HG03558 (cell line): ENCODE data around the gene IL15RA.
"Not testable (repeated sequence)": the region's sequence is repeated elsewhere in the genome, so short reads cannot be mapped to it uniquely, and the experiment has no call there.

ENCODE experiments used
- ATAC-seq: cut with Tn5 transposase; IDR thresholded peaks from one replicate; pipeline ENCODE4 v1.9.1; 2021; ENCODE audit warnings: moderate number of reproducible peaks; ENCODE audit not compliant: unreplicated experiment; ENCODE audit errors: extremely low read depth

IL15RA gene

GRCh38 chr10:5935628-5936027, 41.7 kb downstream of the IL15RA start:
- ATAC-seq = no peak

DNA sequence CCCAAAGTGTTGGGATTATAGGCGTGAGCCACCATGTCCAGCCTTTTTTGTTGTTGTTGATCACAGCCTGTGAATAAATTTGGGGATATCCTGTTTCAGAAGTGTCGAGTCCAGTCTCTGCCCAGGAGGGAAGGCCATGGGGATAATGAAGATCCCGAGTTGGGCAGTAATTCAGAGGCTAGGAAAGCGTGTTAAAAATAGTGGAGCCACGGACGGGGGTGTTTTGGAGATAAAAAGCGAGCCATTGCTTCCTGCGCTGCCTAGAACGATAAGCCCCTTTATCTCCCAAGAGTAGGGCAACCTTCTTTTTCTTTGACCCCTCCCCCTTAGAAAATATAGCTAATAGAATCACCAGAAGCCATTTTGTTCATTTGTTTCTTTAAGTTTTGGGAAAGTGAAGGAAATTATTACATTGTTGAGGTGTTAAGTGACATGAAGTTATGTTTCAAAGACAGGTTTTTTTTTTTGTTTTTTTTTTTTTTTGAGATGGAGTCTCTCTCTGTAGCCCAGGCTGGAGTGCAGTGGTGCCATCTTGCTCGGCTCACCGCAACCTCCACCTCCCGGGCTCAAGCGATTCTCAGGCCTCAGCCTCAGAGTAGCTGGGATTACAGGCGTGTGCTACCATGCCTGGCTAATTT, 43.3 kb downstream of the IL15RA start:
- ATAC-seq = no peak

- ATAC-seq = no peak
Measured at GRCh38 chr10:5932345-5932744, 45.0 kb downstream of the IL15RA start.

GRCh38 chr10:5930272-5930671, 47.1 kb downstream of the IL15RA start:
- no peak for ATAC-seq

DNA sequence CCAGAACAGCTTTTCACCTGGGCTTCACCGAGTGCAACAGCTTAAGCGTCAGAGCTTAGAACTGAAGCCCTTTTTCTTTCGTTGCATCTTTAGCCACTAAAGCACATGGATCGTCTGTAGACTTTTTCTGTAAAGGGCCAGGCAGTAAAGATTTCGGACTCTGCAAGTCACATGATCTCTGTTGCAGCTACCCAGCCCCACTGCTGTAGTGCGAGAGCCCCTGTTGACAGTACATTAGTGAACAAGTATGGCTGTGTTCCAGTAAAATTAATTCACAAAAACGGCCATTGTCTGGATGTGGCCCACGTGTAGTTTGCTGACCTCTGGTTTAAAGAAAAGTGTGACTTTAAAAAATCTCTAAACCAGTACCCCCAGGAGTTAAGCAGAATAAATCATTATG, 47.9 kb downstream of the IL15RA start:
- ATAC-seq = no peak

GRCh38 chr10:5927306-5927705, 50.0 kb downstream of the IL15RA start:
- ATAC-seq = no peak

DNA sequence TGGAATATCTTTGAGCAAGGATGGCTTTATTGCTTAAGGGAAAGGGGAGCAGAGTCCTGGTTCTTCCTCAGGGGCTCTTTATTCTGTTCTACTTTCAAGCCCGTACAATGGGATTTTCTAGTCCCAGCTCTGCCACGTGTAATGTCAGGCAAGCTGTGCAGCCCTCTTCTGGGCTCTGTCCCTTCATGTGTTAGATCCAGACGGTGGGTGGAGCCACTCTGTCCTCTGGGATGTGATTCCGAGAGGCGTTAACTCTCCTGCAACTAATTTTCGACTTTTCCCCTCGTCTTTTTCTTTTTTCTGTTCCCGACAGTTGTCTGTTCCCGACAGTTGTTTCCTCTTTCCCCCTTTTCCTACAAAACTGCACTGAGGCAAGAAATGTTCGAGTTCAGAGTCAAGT, 52.5 kb downstream of the IL15RA start:
- ATAC-seq = no peak

GRCh38 chr10:5921746-5922145, 55.6 kb downstream of the IL15RA start:
- no peak for ATAC-seq

- no peak for ATAC-seq
Measured at GRCh38 chr10:5919568-5919967, 57.8 kb downstream of the IL15RA start.

DNA sequence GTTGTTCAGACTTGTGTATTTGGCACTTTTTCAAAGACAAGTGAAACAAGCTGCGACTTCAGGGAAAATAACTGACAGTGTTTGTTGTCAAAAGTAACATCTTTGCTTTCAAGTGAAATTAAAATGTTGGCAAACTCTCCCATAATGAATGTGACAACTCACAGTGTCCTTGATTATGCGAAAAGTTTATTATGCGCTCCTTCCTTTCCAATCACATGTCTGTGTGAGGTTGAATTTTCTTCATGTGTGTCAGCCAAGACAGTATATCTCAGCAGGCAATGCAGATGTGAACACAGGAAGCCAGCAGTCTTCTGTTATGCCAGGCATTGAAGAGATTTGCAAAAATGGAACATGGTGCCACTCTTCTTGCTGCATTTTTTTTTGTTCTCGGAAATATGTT, 58.6 kb downstream of the IL15RA start:
- ATAC-seq = no peak

DNA sequence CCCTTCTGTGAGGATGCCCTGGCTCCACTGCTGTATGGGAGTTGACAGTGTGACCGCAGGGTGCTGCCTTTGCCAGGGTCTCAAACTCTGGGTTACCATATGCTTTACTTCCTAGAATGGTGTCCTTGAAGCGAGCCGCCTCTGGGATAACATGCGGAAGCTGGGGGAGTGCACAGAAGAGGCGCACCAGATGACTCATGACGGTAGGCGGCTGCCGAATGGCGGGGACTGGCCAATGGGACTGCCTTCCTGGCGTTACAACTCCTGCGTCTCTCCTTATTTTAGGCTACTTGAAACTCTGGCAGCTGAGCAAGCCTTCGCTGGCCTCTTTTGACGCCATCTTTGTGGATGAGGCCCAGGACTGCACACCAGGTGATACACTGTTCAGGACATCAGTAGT, 60.0 kb downstream of the IL15RA start:
- no peak for ATAC-seq

DNA sequence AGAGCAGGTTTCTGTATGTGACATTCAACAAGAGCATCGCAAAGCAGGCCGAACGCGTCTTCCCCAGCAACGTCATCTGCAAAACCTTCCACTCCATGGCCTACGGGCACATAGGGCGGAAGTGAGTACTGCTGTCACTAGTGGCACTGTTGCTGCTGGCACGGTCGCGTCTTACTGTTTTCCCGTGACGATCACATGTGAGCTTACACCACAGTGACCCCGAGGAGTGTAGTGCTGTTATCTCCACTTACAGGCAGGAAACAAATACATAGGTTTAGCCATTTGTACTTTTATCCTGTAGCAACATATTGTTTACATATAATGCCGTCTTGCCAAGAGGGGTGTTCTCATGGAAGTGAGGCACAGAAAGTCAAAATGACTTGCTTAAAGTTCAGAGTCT, 61.9 kb downstream of the IL15RA start:
- no peak for ATAC-seq

- no peak for ATAC-seq
Measured at GRCh38 chr10:5913736-5914135, 63.6 kb downstream of the IL15RA start.

GRCh38 chr10:5911670-5912069, 65.7 kb downstream of the IL15RA start:
- ATAC-seq = no peak

DNA sequence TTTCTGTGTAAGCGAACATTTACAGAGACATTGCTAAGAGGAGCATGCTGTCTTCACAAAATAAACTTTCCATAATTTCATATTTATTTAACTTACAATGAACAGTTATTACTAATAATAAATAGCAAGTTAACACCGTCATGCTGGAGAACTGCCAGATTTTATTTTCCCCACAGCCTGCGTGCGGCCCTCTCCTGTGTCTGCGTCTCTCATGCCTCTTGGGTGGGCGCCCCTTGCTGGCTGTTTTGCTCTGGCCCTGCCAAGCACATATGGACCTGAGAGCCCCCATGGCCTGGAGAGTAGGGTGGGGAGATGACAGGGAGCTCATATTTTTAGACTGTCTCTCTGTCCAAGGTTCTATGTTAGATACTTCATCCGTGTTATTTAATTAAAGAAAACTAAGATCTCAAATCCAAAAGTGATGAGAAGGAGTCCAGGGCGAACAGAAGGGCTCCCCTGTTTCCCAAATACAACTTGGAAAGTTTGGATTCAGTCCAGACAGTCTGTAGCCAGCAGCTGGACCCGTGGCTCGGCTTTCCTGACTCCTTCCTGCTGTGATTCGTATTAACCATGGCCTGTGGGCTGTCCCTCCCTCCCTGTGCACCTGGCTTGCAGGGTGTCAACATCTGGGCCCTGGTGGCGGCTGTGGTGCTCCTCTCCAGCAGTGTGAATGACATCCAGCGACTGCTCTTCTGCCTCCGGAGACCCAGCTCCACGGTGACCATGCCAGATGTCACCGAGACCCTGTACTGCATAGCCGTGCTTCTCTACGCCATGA, 66.8 kb downstream of the IL15RA start:
- no peak for ATAC-seq

GRCh38 chr10:5908676-5909075, 68.7 kb downstream of the IL15RA start:
- not testable (repeated sequence) for ATAC-seq

- ATAC-seq = no peak
Measured at GRCh38 chr10:5906651-5907050, 70.7 kb downstream of the IL15RA start.

GRCh38 chr10:5905854-5906507, 71.4 kb downstream of the IL15RA start:
- no peak for ATAC-seq

GRCh38 chr10:5904227-5904626, 73.1 kb downstream of the IL15RA start:
- peak; percentile 96 for ATAC-seq

- ATAC-seq = no peak
Measured at GRCh38 chr10:5903563-5903962, 73.8 kb downstream of the IL15RA start.

DNA sequence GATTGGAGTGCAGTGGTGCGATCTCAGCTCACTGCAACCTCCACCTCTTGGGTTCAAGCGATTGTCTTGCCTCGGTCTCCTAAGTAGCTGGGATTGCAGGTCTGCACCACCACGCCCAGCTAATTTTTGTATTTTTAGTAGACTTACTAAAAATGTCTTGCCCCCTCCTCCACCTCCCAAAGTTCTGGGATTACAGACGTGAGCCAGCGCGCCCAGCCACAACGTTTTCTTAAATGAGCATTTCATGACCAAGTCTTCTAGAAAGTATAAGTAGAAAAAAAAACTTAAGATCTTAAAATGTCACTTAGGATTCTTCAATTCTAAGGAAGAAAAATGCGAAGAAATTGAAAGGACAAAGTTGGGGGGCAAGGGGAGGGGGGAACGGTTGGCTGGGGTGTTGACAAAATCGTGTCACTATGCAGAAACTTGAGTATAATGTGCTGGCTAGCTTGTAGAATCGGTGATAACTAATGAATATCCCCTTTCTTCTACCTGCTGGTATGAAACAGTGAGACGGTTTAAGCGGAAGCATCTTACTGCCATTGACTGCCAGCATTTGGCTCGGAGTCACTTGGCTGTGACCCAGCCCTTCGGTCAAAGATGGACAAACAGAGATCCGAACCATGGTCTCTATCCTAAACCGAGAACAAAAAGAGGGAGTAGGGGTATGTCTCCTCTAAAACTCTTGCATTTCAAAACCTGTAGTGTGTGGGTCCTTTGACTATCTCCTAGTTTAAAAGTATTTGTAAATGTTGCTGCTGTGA, 74.7 kb downstream of the IL15RA start:
- ATAC-seq = no peak
